Lung microvascular endothelial cell (primary cell): Measurements from ENCODE around the gene SPATS1. TPM values are rescaled to one million over a fixed set of nuclear protein-coding genes. Genes with fewer than 3 reads are reported as not detected.

Source experiments
- DNase-seq, 2 donors: peaks; one replicate each; pipeline versions ENCODE4 v3.0.0 to v3.0.0-alpha.2; 2010; ENCODE audit warnings: low read depth in 2 of 2
- total RNA-seq: library from RNA; depleted of rRNA; stranded (reverse); fragments of >200 nt; gene quantifications from 2 replicates; pipeline ENCODE4 v1.2.1, GENCODE V29; 2014

SPATS1 gene
- total RNA-seq, 1 donor from 2014 or later: not detected

DNA sequence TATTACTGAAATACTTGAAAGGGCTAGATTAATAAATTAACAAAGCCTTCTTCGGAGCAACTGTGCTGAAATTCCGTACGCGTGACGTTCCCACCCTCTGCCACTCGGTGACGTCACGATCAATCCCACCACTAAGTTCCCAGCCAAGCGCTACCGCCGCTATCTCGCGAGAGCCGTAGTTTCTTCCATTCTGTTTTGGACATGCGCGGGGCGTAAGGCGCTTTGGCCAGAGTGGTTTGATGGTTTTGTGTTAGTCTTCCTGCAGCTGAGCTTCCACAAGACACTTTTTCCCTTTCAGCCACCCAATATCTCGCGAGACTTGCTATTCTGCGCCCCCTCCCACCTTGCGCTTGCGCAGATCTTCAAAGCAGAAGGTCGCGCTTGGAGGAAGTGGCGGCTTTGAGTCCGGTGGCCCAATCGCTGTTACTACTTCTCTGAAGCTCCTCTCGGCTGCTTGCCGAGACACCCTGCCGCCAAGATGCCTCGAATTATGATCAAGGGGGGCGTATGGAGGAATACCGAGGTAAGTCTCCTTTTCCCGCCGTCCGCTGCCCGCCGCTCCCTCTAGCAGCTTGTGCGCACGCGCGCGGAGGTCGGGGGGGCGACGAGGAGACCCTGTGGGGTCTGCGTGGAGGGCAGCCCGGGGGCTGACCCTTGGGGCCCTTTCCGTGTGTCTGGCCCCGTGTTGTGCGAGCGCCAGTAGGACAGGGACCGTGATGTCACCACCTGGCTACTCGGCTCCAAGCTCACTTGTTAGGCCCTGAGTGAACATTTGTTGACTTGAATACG lies 45.1 kb downstream of the SPATS1 start, which contains the start of gene CDC5L:
TSS of gene CDC5L (plus strand) at position 361 of the 789 bp plus-strand sequence. CDS start at position 479, 118 bp downstream.
- DNase-seq: peak; percentile 100

DNA sequence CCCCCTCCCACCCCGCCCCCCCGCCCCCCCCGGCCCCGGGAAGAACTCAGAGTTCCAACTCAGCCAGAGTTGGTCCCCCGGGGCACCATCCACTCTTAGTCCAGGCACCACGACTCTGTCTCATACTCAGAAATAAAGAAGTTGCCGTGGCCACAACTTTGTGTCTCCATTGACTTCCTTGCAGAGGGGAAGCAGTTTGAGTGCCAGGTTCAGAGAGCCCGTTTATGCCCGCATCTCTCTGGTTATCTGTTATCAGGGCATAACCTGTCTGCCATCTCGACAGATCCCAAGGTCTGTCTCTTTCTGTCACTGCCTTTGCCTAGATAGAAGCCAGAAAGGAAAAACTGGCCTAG lies 45.7 kb downstream of the SPATS1 start:
- DNase-seq: no peak

DNA sequence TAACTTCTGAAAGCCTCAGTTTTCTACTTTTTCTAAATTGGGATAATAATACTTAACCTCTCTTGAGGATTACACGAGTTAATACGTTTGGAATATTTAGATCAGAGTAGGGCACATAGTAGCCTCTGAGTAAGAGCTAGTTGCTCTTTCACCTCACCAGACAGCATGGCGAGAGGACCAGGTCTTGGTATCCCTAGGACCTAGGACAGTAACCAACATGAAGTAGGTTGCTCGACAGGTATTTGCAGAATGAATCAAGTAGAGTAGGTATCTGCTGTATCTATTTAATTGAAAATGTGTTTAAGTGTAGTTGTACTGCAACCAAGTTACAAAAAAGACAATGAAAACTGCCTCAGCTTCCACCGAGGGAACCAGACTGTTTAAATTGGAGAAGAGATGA lies 46.4 kb downstream of the SPATS1 start:
- DNase-seq: no peak

DNA sequence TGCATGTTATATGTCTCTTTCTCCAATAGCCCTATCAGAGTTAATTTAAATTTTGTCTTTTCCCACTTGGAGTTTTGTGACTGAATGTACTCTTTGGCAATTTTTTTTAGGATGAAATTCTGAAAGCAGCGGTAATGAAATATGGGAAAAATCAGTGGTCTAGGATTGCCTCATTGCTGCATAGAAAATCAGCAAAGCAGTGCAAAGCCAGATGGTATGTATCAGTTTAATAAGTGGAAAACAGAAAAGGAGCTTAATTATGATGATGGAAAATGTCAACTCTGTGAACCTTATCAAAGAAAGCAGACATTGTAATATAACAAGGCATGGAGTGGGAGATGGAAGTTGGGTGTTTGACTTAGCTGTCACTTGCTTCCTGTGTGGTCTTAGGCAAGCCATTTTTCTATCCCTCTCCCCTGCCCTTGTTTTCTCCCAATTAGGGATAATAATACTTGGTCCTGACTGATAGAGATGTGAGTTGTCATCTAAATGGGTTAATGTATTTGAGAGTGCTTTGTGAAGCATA lies 47.8 kb downstream of the SPATS1 start:
- DNase-seq: no peak

Other genes starting within 250 kb of the SPATS1 start
- 65.4 and 67.1 TPM in 2 replicates for gene MRPL14, start 215.2 kb upstream of the SPATS1 start, total RNA-seq
- gene TMEM63B, start 215.1 kb upstream of the SPATS1 start, total RNA-seq: 11.3 and 21.2 TPM in 2 replicates
- gene CAPN11, start 183.8 kb upstream of the SPATS1 start, total RNA-seq: 0.20 and 0.65 TPM in 2 replicates
- gene MYMX, start 125.7 kb upstream of the SPATS1 start, total RNA-seq: 0.22 TPM in 1 of 2 replicates, not detected in the other
- 25.3 and 28.6 TPM in 2 replicates for gene SLC29A1, start 119.1 kb upstream of the SPATS1 start, total RNA-seq
- gene HSP90AB1, start 95.5 kb upstream of the SPATS1 start, total RNA-seq: 317 and 430 TPM in 2 replicates
- 37.5 and 40.3 TPM in 2 replicates for gene SLC35B2, start 85.1 kb upstream of the SPATS1 start, total RNA-seq
- gene NFKBIE, start 77.1 kb upstream of the SPATS1 start, total RNA-seq: 7.6 and 9.9 TPM in 2 replicates
- gene TMEM151B, start 72.2 kb upstream of the SPATS1 start, total RNA-seq: under 0.01 TPM in 1 of 2 replicates, not detected in the other
- 8.1 and 9.7 TPM in 2 replicates for gene AARS2, start 29.3 kb upstream of the SPATS1 start, total RNA-seq
- 12.4 and 16.3 TPM in 2 replicates for gene CDC5L, start 45.1 kb downstream of the SPATS1 start, total RNA-seq